RWPE1 (cell line): ENCODE data around the gene ASMTL.

Experiments
- CTCF ChIA-PET: fragments of 350-600 bp; sonication (Branson Sonifier 250); formaldehyde crosslinking; extraction: SDS; loops from one replicate; lab custom pipeline; 2021; lab: Yijun Ruan, JAX
- POLR2A ChIA-PET: fragments of 400-600 bp; formaldehyde crosslinking; extraction: SDS; loops from one replicate; lab custom pipeline; 2020; ENCODE audit warnings: antibody characterized with exemption; ENCODE audit not compliant: low non-redundant PET; lab: Yijun Ruan, JAX
- DNase-seq: peaks from one replicate; pipeline ENCODE4 v3.0.0; 2012; ENCODE audit warnings: low spot score
- H3K27ac ChIP-seq: fragments of 450-650 bp; 2 replicates; pipeline ENCODE4 v1.5.1; 2017
- CTCF ChIP-seq: fragments of 450-650 bp; conservative IDR thresholded peaks from 2 replicates; pipeline ENCODE4 v1.5.1; 2017; ENCODE audit warnings: low read depth, mild to moderate bottlenecking

ASMTL gene

GRCh38 chrX:1442724-1443367 is 9.9 kb downstream of the ASMTL start:
- TF ChIP-seq CTCF, result no peak
- CTCF ChIA-PET, result no interaction called here
- DNase-seq, result no peak

GRCh38 chrX:1442016-1442665 is 10.6 kb downstream of the ASMTL start:
- POLR2A ChIA-PET, result no interaction called here

More at GRCh38 chrX:1442724-1443367, 9.9 kb downstream of the ASMTL start:
- POLR2A ChIA-PET, result no interaction called here
- H3K27ac ChIP-seq, result no peak overlapping the region

GRCh38 chrX:1440506-1440905 is 12.2 kb downstream of the ASMTL start:
- CTCF ChIA-PET, result no interaction called here
- no peak for TF ChIP-seq CTCF
- POLR2A ChIA-PET, result no interaction called here
- DNase-seq, result no peak
- no peak overlapping the region for H3K27ac ChIP-seq

More at GRCh38 chrX:1442016-1442665, 10.6 kb downstream of the ASMTL start:
- no peak for TF ChIP-seq CTCF
- CTCF ChIA-PET, result no interaction called here
- no peak for DNase-seq
- H3K27ac ChIP-seq, result no peak overlapping the region

- POLR2A ChIA-PET, result no interaction called here
- no peak for DNase-seq
- H3K27ac ChIP-seq, result no peak overlapping the region
- CTCF ChIA-PET, result no interaction called here
- no peak for TF ChIP-seq CTCF
Measured at GRCh38 chrX:1435241-1435895, 17.3 kb downstream of the ASMTL start.

- TF ChIP-seq CTCF, result no peak
- no peak overlapping the region for H3K27ac ChIP-seq
- CTCF ChIA-PET, result no interaction called here
- no peak for DNase-seq
- POLR2A ChIA-PET, result no interaction called here
Measured at GRCh38 chrX:1434871-1435240, 17.9 kb downstream of the ASMTL start.

- DNase-seq, result no peak
- ChIA-PET CTCF (no interaction called here), POLR2A (no interaction called here)
- H3K27ac ChIP-seq, result no peak overlapping the region
- TF ChIP-seq CTCF, result no peak
Measured at GRCh38 chrX:1433646-1434357, 18.9 kb downstream of the ASMTL start.
